ENCODE results near the gene ERBIN.

- TF ChIP-seq POLR2AphosphoS5 (IDR thresholded peaks at IDR 0.05; ENCODE audit: low read depth, low read length) (no peak), REST (IDR thresholded peaks at IDR 0.05; ENCODE audit: insufficient read depth in 1 of 2, low read depth in 2 of 2, low read length in 1 of 2) (no peak), TCF7L2 (IDR thresholded peaks at IDR 0.05; ENCODE audit: low read depth, low read length) (no peak), SIN3A (IDR thresholded peaks at IDR 0.05; ENCODE audit: borderline replicate concordance, insufficient read depth, low read depth, low read length) (no peak)
- TF ChIP-seq, protein P1, sequence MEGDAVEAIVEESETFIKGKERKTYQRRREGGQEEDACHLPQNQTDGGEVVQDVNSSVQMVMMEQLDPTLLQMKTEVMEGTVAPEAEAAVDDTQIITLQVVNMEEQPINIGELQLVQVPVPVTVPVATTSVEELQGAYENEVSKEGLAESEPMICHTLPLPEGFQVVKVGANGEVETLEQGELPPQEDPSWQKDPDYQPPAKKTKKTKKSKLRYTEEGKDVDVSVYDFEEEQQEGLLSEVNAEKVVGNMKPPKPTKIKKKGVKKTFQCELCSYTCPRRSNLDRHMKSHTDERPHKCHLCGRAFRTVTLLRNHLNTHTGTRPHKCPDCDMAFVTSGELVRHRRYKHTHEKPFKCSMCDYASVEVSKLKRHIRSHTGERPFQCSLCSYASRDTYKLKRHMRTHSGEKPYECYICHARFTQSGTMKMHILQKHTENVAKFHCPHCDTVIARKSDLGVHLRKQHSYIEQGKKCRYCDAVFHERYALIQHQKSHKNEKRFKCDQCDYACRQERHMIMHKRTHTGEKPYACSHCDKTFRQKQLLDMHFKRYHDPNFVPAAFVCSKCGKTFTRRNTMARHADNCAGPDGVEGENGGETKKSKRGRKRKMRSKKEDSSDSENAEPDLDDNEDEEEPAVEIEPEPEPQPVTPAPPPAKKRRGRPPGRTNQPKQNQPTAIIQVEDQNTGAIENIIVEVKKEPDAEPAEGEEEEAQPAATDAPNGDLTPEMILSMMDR (IDR thresholded peaks at IDR 0.05), result no peak
These were observed 17.4 kb downstream of the ERBIN start for GRCh38 chr5:65943771-65944170.
